Activated naive CD8-positive, alpha-beta T cell treated with anti-CD3 and anti-CD28 coated beads, Interleukin-2, amount 50 U/mL, for 16 hours (primary cell): ENCODE results near the gene AAK1.

ENCODE experiments used
- DNase-seq: peaks from one replicate; pipeline ENCODE4 v3.0.0-alpha.2; 2020; ENCODE audit warnings: low read depth, low spot score

AAK1 gene

DNA sequence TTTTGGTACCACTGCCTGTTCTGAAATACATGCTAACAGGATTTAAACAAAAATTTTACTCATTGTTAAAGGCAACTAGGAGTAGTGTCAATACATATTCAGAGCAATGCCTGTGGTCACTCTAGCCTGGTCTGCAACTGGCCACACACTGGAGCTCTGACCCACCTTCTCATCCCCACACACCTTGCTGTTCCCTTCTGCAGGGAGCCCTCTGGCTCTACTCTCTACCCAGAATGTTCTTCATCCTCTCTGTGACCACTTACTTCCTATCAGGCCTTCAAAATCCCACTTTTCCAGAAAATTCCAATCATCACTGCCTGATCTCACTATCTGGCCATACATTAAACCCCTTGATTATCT, 104.0 kb downstream of the AAK1 start:
- no peak for DNase-seq

DNA sequence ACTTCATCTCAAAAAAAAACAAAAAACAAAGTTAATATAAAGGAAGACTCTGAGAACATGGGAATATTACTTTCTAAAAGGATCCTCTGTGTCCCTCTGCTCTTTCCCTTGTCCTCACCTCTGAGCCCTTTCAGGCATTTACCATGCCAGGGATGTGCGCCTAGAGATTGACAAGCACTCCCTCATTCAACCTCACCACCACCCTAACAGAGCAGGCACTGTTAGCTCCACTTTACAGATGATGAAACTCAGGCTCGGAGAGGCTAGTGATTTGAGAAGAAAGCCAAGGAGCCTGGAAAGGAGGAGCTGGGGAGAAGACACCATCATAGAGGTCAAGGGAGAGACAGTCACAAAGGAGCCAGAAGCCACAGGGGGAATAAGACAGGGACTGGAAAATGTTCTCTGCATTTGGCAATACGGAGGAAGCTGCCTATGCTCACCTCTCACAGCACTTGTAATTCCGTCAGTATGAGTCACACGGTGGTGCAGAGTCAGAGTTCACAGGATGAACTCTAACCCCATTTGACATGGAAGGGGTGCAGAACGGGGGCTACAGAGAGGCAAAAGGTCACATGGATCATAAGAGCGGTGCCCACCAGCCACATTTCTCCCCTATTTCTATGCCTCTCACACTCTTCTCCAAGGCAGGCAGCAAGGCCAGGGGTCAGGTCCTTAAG, 104.5 kb downstream of the AAK1 start:
- DNase-seq = no peak

DNA sequence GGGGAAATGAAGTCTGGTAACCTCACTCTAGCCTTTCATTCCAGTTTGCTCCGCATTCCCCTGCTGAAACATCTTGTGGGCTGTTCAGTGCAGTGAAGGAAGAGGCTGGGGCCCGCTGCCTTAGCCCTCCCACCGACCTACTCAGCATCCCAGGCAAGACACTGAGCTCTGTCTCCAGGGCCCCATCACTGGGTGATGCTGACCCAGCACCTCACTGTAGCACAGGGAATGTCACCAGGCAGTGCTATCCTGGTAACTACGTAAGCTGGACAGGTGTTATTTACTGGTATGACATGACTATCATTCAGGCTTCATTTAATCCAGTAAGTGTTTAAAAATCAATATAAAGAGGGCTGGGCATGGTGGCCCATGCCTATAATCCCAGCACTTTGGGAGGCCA, 105.3 kb downstream of the AAK1 start:
- no peak for DNase-seq

DNA sequence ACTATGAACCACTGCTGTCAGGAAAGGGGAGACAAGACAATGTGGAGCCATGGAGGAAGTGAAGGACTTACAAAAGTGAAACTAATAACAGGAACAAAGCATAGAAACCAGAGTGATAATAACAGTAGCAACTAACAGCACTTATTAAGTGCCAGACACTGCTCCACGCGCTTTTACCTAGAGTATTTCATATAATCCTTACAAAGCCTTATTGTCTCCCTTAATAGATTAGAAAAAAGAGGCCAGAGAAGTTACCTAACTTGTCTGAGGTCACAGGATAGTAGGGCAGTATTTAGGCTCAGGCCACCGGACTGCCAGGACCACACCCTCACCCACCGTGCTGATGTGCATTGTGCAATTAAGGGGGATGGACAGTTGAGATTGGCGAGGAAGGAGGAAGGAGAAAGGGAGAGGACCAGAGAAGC, 107.7 kb downstream of the AAK1 start:
- DNase-seq = no peak

GRCh38 chr2:69531186-69531585, 112.4 kb downstream of the AAK1 start:
- DNase-seq = no peak

DNA sequence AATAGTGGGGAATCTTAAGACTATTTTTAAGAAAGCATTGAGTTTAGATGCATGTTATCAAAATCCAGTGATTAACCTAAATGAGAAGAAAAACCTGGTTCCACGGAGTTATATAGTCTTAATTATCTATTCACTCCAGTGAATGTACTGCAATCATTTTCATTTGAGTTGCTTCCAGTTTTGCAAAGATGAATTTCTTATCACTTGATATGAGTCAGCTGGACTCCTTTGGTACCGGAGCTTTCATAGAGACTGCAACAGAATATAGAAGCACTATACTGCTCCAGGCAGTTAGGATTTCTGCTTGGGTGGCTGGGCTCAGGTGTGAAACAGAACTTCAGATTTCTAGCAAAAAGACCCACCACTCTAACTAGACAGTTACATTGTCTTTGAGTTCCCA, 114.1 kb downstream of the AAK1 start:
- DNase-seq = no peak

DNA sequence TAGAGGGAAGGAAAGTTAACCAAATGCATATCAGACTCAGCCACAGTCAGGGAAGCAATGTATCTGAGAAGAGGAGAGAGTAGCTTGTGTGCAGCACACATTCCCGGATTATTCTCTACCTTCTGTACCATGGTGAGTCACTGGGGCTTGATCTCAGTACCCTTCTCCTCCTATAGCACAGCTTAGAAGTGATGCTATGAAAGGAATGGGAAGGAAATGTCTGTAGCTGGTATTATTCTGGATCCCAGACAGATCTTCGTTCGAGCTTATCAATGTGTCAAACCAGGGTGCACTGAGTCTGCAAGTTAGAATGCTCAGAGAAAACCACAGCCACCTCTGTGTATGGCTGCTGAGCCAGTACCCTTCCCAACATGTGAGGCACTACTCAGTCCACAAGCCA, 118.3 kb downstream of the AAK1 start:
- no peak for DNase-seq

- DNase-seq = no peak
These were observed 118.7 kb downstream of the AAK1 start for GRCh38 chr2:69524799-69525198.

DNA sequence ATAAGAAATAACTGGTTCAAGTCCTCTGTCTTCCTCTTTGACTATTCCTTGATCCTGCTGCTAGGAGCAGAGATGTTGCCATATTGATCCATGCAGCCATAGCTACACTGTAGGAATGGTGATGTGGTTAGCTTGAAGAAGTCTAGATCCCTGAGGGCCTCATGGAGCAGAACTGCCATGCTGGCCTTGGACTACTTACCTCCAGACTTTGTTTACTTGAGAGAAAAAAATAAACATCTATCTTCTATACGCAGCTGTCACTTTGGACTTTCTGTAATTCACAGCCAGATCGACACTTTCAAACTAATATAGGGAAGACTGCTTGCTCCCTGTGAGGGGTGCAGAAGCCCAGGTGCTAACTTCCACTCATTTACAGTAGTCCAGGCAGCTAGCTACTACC, 121.8 kb downstream of the AAK1 start:
- DNase-seq = no peak

GRCh38 chr2:69518841-69519240, 124.7 kb downstream of the AAK1 start:
- DNase-seq = no peak

- DNase-seq = no peak
These were observed 126.1 kb downstream of the AAK1 start for GRCh38 chr2:69517410-69517809.

DNA sequence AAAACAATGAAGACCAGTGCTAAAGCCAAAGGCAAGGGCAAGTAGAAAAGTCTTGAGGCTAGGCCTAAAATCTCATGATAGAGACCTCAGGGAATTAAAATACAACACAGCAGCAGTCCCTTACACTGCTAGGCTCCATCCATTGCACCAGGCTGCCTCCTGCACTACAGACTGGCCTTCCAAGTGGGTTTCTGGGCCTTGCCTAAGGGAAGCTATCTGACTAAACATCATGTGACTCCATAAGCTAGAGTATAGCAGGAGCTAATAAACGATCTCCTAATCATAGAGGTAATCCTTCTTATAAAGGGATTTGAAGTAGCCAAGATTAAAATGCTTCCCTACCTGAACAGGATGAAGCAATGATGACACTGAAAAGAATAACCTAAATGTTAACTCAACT, 128.7 kb downstream of the AAK1 start:
- DNase-seq = no peak

DNA sequence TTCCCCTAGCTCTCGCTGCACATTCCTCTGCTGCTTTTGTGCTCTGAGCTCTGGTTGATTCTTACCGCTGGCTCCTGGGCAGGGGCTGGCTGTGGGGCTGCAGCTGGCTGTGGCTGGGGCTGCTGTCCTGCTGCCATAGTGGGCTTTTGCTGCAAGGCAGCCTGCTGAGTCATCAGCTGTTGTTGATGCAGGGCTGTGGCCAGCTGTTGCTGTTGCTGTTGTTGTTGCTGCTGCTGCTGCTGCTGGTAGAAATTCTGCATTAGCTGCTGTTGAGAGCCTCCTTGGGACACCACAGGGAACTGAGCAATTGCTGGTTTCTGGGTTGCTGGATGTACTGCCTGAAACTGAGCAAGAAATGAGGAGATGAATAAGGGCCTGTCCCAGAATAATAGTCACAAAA, 129.1 kb downstream of the AAK1 start:
- no peak for DNase-seq

- DNase-seq = no peak
These were observed 131.1 kb downstream of the AAK1 start for GRCh38 chr2:69512446-69512845.

DNA sequence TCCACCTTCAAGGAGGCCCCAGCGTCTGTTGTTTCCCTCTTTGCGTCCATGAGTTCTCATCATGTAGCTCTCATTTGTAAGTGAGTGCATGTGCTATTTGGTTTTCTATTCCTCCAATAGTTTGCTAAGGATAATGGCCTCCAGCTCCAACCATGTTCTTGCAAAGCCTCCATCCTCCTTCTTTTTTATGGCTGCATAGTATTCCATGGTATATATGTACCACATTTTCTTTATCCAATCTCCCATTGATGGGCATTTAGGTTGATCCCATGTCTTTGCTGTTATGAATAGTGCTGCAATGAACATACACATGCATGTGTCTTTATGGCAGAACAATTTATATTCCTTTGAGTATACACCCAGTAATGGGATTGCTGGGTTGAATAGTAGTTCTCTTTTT, 133.3 kb downstream of the AAK1 start:
- DNase-seq = no peak

DNA sequence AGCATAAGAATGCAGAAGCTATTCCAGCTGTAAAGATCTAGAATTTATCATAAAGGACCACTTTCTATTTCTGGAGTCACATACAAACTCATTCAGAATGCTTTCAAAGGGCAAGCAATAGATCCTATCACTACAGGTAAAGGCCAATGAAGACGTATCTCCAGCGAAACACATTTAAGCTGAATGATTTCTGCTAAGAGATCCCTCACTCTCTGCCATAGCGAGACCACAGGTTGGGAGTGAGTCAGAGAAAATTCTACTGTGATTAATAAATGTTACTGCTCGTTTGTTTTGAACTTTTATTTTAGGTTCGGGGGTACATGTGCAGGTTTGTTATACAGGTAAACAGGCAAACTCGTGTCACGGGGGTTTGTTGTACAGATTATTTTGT, 133.8 kb downstream of the AAK1 start:
- DNase-seq = no peak

DNA sequence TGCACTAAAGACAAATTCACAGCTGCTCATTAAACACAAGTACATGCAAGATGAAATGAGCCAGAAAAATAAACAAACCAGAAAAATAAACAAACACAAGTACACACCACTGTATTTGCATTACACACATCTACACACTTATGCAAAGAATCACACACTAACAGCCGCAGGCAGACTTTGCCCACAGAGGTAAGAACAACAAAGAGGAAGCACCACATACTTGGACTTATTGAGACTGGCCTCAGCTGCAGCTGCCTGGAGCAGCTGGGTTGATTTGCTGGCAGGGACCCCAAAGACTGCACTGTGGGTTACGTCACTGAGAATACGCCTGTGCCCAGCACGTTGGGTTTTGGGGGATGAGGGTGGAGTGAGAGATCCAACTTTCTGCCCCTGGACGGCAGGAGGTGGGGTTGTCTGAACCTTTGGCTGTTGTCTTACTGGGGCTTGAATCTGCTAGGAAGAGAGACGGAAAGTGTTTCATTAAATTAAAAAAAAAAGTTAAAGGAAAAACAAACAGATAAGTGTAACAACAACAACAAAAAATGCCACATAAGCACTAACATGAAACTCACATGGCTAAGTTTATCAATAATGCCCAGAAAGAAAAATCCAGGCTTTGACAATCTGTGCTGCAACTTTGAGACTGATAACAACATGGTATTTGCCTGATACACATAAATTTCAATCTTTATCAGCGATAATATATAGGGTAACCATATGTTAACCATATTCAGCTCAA, 134.4 kb downstream of the AAK1 start:
- DNase-seq = no peak

DNA sequence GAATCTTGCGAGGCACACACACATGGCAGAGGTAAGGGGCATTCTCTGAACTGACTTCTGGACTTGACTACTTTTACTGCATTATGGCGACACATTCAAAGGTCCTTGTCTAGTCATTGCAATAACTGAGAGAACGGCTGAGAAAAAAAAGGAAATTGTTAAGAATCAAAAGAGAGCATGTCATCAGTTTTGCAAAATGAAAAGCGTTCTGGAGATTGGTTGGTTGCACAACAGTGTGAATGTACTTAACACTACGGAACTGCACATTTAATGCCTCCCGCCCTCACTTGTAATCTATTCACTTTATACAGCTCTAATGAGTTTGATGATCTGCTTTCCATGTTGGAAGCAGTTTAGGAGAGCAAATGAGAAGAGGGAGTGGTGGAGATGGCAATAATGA, 137.8 kb downstream of the AAK1 start:
- DNase-seq = no peak

DNA sequence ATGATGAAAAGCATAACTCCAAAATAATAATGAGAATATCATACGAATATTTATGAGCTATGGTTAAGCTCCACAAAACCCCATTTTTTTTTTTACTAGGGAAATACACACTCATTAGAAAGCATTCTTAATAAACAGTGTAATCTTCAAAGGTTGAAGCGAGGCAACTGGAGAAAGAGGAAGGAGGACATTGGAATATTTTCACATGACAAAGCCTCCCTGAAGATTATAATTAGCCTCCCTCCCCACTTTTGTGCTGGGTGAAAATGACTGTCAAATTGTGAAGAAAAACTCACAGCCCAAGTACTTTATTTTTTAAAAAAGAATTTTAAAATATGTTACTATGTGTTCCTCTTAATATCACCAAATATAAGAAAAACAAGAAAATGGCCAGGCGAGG, 142.2 kb downstream of the AAK1 start:
- DNase-seq = no peak

- no peak for DNase-seq
These were observed 143.6 kb downstream of the AAK1 start for GRCh38 chr2:69499966-69500365.

DNA sequence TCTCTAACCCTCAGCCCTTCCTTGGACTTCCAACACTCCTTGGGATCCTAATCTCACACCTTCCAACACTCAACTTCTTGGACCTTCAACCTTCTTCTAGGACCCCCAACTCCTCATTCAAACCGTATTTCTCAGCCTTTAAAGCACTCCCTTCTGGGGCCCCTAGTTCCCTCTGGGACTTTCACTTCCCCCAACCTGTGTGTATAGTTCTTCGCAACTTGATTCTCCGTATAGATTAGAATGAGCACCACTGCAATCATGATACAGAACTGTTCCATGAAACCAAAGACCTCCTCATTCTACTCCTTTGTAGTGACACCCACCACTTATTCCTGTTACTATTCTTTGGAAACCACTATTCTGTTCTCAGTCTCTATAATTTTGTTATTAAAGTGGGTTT, 144.3 kb downstream of the AAK1 start:
- DNase-seq = no peak

GRCh38 chr2:69495861-69496260, 147.7 kb downstream of the AAK1 start:
- DNase-seq = no peak

- DNase-seq = no peak
These were observed 148.5 kb downstream of the AAK1 start for GRCh38 chr2:69495008-69495407.

- DNase-seq = no peak
These were observed 149.4 kb downstream of the AAK1 start for GRCh38 chr2:69494126-69494525.
